GM21390 (cell line): ENCODE measurements around the gene MATN4.

Source experiments
- ATAC-seq: cut with Tn5 transposase; IDR thresholded peaks from one replicate; pipeline ENCODE4 v1.9.1; 2021; ENCODE audit not compliant: unreplicated experiment

Gene MATN4

GRCh38 chr20:45341939-45342854, 34.1 kb upstream of the MATN4 start:
- ATAC-seq = no peak

- no peak for ATAC-seq
Observed at GRCh38 chr20:45341579-45341938, 33.5 kb upstream of the MATN4 start.

DNA sequence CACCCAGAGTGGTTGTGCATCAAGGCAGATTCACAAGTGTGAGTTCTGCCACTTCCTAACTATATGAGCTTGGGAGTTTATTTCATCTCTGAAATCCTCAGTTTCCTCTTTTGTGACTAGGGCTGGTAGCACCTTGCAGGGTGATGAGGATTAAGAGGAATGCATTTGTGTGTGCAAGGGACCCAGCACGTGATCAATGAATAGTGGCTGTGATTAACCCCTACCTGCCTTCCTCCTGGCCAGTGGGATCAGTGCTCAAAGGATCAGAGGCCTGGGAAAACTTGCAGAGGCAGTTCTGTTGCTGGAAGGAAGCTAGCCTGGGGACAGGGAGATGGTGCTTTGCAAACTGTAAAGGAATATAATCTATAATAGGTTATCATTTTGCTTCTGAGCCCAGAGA, 32.9 kb upstream of the MATN4 start:
- ATAC-seq = no peak

DNA sequence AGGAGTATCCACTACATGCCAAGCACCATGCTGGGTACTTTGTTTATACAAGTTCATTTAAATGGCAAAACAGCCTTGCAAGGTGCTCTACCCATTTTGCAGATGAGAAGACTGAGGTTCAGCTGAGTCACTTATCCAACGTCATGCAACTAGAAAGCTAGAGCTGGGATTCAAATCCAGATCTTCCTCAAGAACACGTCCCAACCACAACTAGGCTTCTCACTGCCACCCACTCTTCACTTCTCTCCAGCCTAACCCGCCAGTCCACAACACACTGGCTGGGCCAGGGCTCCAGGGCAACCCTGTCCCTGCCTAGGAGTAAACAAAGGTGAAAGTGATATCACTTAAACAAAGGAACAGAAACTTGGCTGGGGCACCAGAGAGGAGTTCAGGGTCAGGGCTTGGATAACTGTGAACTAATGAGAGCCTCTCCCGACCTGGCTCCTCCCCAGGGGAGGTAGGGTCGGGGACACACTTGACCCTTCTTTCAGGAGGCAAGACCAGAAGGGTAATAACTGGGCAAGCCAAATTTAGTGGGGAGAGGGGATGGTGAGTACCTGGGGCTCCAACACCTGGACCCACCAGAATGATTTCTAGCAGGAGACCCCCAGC, 32.2 kb upstream of the MATN4 start:
- no peak for ATAC-seq

GRCh38 chr20:45339799-45340198, 31.7 kb upstream of the MATN4 start:
- ATAC-seq = no peak

GRCh38 chr20:45339084-45339483, 31.0 kb upstream of the MATN4 start:
- ATAC-seq = no peak

DNA sequence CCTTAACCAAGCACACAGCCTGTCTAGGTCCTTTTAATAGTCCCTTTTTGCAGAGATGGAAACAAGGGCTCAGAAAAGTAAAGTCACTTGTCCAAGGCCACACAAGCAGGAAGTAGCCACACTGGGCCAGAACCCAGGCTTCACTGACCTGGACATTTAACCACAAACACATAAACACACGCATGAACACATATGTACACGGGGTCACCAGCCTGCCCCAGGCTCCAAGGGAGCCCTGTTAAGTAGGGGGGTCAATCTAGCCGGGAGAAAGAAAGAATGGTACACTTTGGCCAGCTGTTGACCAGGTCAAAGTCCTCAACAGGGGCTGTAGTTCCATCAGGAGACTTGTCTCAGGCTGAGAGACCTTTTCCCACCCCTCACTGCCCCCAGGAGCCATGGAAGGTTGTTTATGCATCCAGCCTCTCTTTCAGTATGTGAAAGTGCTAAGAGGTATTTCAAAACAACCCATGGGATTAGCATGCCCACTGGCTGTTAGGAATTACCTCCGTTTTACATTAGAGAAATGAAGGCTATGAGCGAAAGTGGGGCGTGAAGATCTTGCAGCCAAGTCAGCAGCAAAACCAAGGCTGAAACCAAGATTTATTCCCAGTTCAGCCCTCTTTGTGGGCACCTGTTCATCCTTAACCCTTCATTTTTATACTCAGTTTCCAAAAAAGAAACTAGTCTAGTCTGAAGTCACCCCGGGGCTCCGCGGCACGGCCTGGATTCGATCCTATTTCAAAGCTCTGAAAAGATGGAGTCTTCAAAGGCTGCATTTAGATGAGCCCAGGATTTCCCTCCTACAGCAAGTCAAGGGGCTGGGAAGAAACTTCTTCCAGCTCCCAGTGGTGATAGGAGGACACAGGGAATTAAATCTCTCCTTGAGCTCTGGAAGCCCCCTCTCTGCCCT, 30.3 kb upstream of the MATN4 start:
- ATAC-seq = no peak

DNA sequence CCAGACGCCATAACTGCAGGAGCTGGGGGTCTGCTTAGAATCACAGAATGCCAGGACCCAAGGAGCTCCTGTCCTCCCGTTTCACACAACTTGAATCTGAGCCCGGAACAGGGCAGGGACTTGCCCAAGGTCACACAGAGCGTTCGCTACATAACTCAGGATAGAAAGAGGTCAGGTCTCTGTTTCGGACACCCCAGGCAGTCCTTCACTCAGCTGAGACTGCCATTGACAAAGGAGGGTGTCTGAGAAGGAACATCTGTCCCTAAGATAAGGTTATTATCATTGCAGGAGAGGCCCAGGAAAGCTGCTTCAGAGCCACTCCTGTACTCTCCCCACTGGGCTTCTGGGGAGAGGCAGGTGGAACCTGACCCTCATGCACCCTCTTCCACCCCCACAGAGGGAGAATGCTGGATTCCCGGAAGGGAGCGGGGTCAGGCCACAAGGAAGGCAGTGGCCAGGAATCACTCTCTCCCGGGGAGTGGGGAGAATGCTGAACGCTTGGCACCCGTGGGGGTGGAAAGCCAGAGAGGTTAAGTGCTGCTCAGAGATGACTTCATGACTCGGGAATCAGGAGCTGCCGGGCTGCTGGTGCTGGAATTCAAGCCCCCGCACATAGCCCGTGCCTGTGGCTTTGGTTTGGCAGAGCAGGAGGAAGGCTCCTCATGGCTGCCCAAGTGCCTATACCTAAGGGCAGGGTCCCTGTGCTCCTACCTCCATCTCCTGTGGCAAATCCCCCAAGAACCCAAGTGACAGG, 29.4 kb upstream of the MATN4 start:
- no peak for ATAC-seq

DNA sequence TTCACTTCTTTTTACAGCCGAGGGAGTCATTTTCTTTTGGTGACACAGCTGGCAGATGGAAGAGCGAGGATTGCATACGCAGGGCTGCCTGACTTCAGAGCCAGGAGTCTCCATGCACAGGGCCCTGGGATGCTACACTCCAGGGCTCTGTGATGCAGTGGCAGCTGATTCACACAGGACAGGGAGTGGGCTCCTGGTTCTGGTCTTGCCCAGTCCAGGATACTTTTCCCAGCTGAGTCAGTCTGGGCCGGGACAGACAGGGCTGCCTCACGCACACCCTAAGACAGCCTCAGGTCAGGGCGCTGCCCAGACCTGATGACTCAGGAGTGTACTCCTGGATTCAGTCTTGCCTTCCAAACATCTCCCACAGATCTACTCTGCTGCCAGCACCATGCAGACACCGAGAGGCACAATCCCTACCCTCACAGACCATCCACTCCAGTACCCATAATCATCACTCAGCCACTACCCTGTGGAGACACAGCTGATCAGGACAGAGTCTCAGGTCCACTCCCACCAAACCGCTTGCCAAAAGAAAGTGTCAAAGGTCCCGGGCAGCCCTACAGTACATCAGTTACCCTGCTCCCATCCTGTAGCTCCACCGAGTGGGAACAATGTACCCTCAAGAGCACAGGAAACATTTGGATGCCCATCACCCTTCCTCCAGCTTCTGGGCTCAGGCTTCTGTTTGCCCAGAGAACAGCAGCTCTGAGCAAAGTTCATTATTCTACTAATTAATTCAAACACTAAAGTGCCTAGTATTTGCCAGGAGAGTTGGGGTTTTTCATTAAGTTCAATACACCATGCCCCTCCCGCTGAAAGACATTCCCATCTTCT, 28.6 kb upstream of the MATN4 start:
- no peak for ATAC-seq

DNA sequence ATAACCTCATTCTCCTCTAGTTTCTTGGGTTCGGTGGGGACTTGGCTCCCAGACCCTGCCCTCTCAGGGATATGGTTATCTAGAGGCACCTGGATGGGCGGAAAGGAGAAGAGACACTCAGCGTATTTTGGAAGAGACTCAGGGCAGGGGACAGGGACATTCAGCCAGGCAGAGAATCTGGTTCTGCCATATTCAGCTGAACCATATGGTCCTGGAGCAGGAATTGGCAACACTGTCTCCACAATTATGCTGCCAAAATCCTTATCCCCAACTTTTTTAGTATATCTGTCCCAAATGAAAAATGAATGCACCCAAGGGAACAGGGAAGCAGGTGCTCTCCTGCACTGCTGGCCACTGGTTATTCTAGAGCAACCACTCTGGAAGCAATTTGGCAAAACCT, 22.4 kb upstream of the MATN4 start:
- no peak for ATAC-seq

DNA sequence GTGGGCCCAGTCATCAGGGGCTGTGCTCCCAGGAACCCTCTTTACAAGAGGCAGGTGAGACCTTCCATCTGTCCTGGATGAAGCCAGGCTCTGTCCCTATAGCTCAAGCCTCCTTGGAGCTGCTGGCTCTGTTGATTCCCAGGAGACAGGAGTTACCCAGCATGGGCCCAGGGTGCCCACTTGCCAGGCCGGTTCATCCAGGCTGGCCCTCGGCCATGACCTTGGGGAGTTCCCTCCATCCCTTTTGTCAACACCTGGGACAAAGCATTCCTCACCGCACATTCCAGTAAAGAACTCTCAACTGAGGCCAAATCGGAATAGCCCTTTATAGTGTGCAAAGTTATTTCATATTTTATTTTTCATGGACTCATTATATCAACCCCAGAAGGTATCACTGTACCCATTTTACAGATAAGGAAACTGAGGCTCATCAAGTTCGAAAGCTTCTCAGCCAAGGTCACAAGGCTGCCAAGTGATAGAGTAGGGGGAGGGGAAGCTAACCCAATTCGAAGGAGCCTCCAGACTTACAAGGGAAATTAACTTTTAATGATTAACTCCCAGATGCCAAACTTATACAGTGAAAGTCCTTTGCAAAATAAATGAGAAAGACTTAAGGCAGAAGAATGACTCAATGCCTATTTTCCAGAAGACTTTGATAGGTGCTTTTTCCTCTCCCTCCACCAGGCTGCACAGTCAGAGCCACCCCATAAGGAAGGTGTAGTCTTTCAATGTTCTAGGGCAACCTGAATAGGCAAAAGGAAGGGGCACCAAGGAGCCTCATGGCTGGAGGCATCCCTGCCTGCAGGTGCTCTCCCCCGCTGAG, 21.6 kb upstream of the MATN4 start:
- no peak for ATAC-seq

- ATAC-seq = no peak
Observed at GRCh38 chr20:45328451-45328850, 20.4 kb upstream of the MATN4 start.

GRCh38 chr20:45325371-45325770, 17.3 kb upstream of the MATN4 start:
- ATAC-seq = no peak

DNA sequence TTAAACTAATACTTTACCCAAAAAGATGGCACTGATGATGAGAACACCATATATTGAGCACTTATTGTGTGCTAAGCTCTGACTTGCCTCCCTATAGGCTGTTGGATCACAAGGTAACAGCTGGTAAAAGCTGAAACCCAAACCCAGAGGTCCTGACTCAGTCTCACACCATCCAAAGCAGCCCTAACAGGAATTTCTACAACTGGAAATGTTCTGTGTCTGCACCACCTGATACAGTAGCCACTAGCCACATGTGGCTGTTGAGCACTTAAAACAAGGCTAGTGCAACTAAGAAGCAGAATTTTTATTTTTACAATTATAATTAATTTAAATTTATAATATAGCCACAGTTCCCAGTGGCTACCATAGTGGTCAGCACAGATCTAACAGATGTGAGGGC, 15.6 kb upstream of the MATN4 start:
- ATAC-seq = no peak

- no peak for ATAC-seq
Observed at GRCh38 chr20:45322952-45323383, 14.9 kb upstream of the MATN4 start.

- peak; percentile 45 for ATAC-seq
Observed at GRCh38 chr20:45320948-45321595, 13.0 kb upstream of the MATN4 start.

DNA sequence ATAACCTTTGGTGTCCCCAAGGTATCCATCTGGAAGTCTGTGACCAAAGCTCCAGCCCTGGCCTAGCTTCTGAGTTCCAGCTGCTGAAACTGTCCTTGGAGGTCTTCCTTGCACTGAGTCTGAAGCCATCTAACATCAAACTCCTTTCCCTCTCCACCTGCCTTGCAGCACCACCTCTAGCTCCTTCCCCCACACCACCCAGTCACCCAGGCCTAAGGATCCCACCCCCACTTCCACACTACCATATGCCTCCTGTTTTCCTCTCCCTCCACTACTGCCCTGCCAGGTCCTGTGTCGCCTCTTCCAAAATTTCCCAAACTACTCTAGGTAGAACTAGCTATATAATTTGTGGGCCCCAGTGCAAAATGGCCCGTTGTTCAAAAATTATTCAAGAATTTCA, 10.8 kb upstream of the MATN4 start:
- no peak for ATAC-seq

DNA sequence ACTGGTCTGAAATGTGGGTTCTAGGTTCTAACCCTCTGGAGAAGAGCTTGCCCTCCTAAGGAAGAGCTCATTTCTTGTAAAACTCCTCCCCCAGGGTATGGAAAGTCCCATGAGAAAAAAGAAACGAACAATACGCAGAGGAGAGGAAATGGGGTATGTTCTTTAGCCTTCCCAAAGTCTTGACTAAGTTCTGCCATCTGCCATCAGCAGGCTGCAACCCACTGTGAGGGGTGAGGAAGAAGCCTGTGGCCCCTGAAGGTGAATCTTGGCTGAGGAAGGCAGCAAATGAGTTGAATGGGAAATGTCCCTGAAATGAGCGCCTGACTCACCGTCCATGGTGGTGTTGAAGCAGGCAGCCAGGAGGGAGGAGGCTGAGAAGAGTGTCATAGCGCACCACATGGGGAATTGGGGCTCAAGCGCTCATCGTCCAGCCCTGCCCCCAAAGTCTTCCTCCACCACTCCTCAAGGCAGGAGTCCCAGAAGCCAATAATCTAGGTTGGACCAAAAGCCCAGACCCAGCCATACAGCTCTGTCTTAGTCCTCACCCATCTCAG, 10.4 kb upstream of the MATN4 start:
- no peak for ATAC-seq
